D721Med (cell line): ENCODE results near the gene GRIA1.

Experiments used
- DNase-seq: peaks from one replicate; pipeline ENCODE4 v3.0.0; 2011; ENCODE audit warnings: low spot score; ENCODE audit not compliant: insufficient read length
- FAIRE-seq: peaks from 2 replicates; lab custom pipeline; 2011; peaks lifted over from hg19 to GRCh38; lab: Jason Lieb, UNC
- CTCF ChIP-seq: IDR thresholded peaks from 2 replicates; pipeline ENCODE4 v1.5.1; 2012; ENCODE audit warnings: mild to moderate bottlenecking, control low read depth; ENCODE audit not compliant: insufficient read depth; ENCODE audit errors: missing control alignments

The GRIA1 gene

DNA sequence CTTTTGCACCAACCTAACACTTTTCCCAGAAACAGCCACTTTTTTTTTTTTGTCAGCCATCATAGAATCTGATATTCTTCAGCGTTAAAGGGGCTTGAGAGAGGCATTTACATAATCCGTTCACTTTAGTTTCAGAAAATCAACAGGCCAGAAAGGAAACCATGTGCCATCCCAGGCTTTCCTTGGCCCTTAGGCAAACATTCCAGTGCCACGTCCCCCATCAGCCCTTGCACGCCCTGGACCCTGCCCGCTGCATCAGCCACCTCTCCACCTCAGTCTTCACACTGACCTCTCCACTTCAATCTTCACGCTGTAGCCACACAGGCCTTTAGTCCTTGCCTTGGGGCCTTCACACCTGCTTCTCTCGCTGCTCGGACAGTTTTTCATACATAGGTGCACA, 123.2 kb downstream of the GRIA1 start:
- no peak for DNase-seq
- FAIRE-seq: no peak
- TF ChIP-seq CTCF: no peak

DNA sequence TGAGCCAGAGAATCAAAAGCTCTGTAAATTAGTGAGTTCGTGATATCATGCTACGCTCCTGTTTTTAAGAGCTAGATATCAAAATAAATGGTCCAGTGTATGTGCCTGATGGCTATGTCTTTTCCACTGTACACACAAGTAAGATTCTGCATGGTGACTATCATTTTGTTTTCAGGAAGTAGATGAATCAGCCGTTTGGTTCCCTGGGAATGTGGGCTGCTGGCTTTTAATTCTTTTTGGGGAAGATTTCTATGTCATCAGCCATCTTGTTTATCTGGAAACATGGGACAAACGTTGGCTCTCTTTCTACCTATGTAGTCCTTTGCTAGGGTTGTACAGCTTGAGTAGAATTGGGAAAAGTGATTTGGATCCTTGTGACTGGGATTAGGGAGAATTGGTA, 126.7 kb downstream of the GRIA1 start:
- no peak for DNase-seq
- no peak for FAIRE-seq

GRCh38 chr5:153618307-153618706, 127.8 kb downstream of the GRIA1 start:
- no peak for DNase-seq
- no peak for FAIRE-seq
- no peak for TF ChIP-seq CTCF

More for the DNA sequence above, 126.7 kb downstream of the GRIA1 start:
- TF ChIP-seq CTCF: no peak

- DNase-seq (no peak), FAIRE-seq (no peak)
- no peak for TF ChIP-seq CTCF
These were observed 128.4 kb downstream of the GRIA1 start for GRCh38 chr5:153618867-153619266.

GRCh38 chr5:153619771-153620170, 129.3 kb downstream of the GRIA1 start:
- no peak for TF ChIP-seq CTCF
- no peak for DNase-seq
- no peak for FAIRE-seq

GRCh38 chr5:153623124-153623523, 132.7 kb downstream of the GRIA1 start:
- TF ChIP-seq CTCF: no peak
- no peak for DNase-seq
- FAIRE-seq: no peak

DNA sequence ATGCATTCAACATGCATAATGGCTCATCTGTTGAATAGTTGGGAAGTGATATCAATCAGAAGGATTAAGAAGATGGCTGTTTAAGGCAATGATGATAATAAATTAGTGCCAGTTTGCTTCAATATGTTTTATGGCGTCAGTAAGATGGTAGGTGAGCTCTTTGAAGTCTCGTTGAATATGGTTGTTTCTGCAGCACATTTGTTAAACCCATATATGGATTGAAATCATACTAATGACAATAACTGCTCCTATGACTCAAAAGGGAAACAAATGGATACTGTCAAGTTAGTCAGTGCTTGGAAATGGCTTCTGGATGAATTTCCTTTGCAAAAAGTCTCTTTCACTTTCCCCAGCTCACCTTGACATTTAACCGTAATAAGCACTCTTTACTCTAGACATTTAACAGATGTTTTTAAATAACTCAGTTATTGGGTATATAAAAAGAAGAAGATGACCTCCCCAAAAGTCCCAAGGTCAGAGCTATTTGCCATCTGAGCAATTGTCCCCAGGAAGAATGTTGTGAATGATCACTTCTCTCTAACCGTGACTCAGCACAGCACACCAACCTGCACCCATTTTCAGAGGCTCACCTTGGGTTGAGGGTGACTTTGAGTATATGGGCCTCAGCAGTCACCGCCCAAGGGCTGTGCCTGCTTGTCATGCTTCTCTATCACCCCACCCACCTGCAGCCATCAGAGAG, 133.4 kb downstream of the GRIA1 start:
- DNase-seq (no peak), FAIRE-seq (no peak)
- no peak for TF ChIP-seq CTCF
